Rectal smooth muscle tissue (tissue), 1 donor: ENCODE results near the gene DGKD.
A peak's percentile ranks its signal among the peaks of the same experiment; 100 is the strongest.

ENCODE experiments used
- H3K27ac ChIP-seq: one replicate; pipeline ENCODE4 v1.7.0; 2013; ENCODE audit warnings: low read depth, low read length, inconsistent platforms
- H3K27me3 ChIP-seq: one replicate; pipeline ENCODE4 v1.7.0; 2013; ENCODE audit warnings: low read length; ENCODE audit not compliant: control insufficient read depth, insufficient read depth
- H3K36me3 ChIP-seq: one replicate; pipeline ENCODE4 v1.7.0; 2013; ENCODE audit warnings: low read length; ENCODE audit not compliant: control insufficient read depth, insufficient read depth
- H3K4me1 ChIP-seq: one replicate; pipeline ENCODE4 v1.7.0; 2013; ENCODE audit warnings: low read length; ENCODE audit not compliant: control insufficient read depth, insufficient read depth
- H3K4me3 ChIP-seq: one replicate; pipeline ENCODE4 v1.7.0; 2013; ENCODE audit warnings: low read length
- H3K9ac ChIP-seq: one replicate; pipeline ENCODE4 v1.7.0; 2013; ENCODE audit warnings: low read length

The DGKD gene

DNA sequence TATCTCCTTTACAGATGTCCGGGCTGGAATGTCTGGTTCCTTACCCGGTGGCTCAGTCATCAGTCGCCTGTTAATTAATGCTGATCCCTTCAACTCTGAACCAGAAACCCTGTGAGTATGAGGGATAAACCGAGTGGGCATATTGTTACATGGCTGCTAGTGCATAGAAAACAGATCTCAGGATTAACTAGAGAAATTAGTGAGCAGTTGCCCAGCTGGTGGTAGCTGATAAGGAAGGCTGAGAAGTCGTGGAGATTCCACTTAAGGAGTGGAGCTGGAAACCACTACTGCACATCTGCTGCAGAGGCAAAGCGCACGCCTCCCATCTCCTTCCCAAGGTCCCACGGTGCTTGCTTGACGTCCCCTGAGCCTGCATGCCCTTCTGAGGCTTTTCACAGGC, 97.7 kb downstream of the DGKD start:
- Histone ChIP-seq H3K9ac (no peak overlapping the region), H3K36me3 (peaks cover 36% of the 10 kb centered on the region), H3K27ac (no peak overlapping the region), H3K4me1 (no peaks in the 10 kb centered on the region), H3K27me3 (no peaks in the 10 kb centered on the region), H3K4me3 (no peak overlapping the region)

DNA sequence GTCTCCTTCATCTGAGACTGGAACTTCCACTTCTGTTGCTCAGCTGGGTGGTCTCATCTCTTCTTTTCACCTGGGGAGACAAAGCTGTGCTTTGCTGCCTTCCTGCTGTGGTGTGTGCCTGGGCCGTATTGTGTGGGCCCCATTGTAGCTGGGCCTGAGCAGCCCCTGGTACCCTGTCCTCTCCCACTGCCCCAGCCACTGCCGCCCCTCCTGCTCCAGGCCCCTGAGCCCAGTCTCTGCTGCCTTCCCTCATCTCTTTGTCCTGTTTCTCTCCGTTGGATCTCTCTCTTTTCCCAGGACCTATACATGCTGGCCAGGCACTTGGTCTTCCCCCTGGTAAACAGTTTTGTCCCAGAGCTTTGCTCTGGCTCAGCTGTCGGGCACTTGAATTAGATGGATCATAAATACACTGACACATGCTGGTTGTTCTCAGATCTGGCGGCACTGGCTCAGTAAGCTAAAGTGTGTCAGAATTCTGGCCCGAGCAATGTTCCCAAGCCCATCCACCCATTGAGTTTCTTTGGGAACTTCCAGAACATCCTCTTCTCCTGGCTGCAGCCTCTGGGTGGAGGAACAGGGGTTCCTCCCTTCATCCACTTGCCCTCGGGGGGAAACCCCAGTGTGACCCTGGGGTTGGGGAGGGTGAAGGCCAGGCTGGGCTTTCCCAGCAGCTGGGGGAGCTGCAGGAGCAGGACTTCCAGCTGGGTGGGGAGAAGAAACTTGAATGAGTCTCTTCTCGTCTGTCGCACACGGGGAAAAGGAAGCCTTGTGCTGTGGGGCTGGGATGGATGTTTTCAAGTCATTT, 99.0 kb downstream of the DGKD start:
- H3K27ac ChIP-seq, result peak overlapping the region; percentile 33
- H3K4me1 ChIP-seq, result no peaks in the 10 kb centered on the region
- no peak overlapping the region for H3K9ac ChIP-seq
- H3K4me3 ChIP-seq, result no peak overlapping the region
- peaks cover 43% of the 10 kb centered on the region for H3K36me3 ChIP-seq
- no peaks in the 10 kb centered on the region for H3K27me3 ChIP-seq

DNA sequence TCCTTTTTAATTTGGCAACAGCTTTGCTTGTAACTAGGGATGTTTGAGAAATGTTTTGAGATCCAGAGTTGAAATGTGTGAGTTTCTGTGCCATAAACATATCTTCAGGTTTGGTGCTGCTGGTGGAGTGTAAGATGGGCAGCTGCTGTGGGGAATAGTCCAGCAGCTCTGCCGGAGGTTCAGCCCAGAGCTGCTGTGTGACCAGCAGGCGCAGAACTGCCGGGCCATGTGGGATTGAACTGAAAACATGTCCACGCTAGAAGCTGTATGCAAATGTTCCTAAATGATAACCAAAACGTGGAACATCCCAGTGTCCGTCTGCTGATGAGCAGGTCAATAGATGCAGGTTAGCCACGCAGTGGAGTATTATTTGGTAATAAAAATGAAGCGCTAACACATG, 99.6 kb downstream of the DGKD start:
- Histone ChIP-seq H3K27ac (no peak overlapping the region), H3K9ac (no peak overlapping the region), H3K36me3 (peaks cover 43% of the 10 kb centered on the region)

DNA sequence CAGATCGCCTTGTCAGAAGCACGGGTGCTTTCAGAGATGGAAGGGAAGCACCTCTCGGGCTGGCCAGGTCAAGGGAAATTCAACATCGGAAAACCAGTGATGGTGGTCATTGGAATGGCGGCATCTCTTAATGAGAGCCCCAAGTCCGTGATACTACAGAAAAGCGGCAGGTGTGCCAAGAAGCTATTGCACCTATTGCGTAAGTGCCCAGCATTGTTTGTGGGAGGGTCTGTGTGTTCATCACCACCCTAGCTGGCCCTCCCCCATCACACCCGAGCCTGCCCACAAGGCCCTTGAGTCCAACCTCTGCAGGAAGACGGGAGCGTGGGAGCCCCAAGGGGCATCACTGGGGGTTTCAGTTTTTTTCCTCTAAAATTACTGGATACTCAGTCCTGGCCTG, 100.7 kb downstream of the DGKD start:
- Histone ChIP-seq H3K4me1 (no peaks in the 10 kb centered on the region), H3K36me3 (peaks cover 51% of the 10 kb centered on the region), H3K4me3 (no peak overlapping the region), H3K9ac (no peak overlapping the region), H3K27me3 (no peaks in the 10 kb centered on the region), H3K27ac (no peak overlapping the region)

More for the DNA sequence above, 99.6 kb downstream of the DGKD start:
- Histone ChIP-seq H3K27me3 (no peaks in the 10 kb centered on the region), H3K4me3 (no peak overlapping the region), H3K4me1 (no peaks in the 10 kb centered on the region)

DNA sequence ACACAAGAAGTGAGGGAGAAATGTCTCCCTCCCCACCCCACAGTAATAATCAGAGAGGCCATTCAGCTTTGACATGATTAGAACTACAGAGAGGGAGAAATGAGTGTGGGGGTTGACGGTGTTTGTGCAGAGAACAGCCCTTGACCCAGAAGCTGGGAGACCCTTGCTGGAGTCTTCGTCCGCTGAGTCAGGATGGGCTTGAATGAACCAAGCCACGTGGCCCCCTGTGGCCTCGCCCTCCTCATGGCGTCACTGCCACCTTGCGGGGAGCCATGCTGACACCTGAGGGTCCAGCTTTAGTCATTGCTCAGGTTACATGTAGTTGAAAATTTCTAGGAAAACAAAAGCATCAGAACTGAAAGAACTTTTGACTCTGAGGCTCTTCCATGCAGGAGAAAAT, 101.2 kb downstream of the DGKD start:
- H3K36me3 ChIP-seq, result peaks cover 50% of the 10 kb centered on the region
- H3K9ac ChIP-seq, result no peak overlapping the region
- no peak overlapping the region for H3K27ac ChIP-seq
- no peak overlapping the region for H3K4me3 ChIP-seq
- no peaks in the 10 kb centered on the region for H3K27me3 ChIP-seq
- no peaks in the 10 kb centered on the region for H3K4me1 ChIP-seq

DNA sequence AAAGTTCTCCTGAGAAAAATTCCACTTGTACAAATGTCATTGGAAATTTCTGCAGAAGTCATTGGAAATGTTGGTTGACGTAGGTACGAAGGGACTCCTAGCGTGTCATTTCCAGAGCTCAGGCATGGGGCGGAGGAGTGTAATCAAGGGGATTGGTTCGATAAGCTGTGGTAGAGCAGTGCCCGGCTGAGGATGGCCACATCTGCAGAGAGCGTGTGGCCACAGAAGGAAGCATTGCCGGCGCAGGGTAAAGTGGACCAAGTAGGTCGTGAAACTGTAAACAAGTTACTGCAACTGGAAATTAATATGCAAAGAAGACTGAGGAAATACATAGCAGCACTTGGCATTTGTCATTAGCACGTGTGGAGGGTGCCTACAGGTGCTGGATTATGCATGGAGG, 101.8 kb downstream of the DGKD start:
- Histone ChIP-seq H3K4me1 (no peaks in the 10 kb centered on the region), H3K36me3 (peaks cover 46% of the 10 kb centered on the region)

DNA sequence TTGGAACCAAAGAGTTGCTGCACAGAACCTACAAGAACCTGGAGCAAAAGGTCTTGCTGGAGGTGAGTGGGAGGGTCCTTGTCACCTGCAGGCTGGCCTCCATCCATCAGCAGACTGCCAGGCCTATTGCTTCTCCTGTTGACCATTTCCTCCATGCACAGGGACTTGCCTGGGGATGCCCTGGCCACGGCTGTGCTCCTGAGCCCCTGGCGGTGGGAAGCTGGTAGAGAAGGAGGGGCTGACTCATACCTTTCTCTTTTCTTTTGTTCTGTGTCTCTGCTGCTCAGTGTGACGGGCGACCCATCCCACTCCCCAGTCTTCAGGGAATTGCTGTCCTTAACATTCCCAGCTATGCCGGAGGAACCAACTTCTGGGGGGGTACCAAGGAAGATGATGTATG, 102.6 kb downstream of the DGKD start:
- Histone ChIP-seq H3K27ac (no peak overlapping the region), H3K36me3 (peaks cover 50% of the 10 kb centered on the region), H3K9ac (no peak overlapping the region), H3K27me3 (no peaks in the 10 kb centered on the region), H3K4me3 (no peak overlapping the region), H3K4me1 (no peaks in the 10 kb centered on the region)

More for the DNA sequence above, 101.8 kb downstream of the DGKD start:
- H3K27ac ChIP-seq, result no peak overlapping the region
- H3K27me3 ChIP-seq, result no peaks in the 10 kb centered on the region
- H3K4me3 ChIP-seq, result no peak overlapping the region
- no peak overlapping the region for H3K9ac ChIP-seq

DNA sequence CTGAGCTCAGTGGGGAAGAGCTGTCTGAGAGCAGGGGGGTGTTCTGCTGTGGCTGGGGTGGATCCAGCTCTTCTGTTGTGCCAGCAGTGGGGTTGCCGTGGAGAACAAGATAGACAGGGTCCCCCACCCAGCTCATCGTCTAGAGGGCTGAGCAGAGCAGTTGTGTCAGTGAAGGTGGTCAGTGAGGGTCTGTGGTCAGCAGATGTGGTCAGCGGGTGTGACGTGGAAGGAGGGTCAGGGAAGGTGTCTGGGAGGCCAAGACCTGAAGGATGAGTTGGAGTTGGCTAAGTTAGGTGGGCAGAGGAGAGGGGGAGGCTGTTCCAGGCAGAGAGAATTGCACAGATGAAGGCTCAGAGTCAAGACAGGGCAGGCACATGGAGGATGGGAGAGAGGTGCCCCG, 103.1 kb downstream of the DGKD start:
- Histone ChIP-seq H3K27me3 (no peaks in the 10 kb centered on the region), H3K9ac (no peak overlapping the region), H3K27ac (no peak overlapping the region), H3K36me3 (peaks cover 50% of the 10 kb centered on the region), H3K4me1 (no peaks in the 10 kb centered on the region), H3K4me3 (no peak overlapping the region)

DNA sequence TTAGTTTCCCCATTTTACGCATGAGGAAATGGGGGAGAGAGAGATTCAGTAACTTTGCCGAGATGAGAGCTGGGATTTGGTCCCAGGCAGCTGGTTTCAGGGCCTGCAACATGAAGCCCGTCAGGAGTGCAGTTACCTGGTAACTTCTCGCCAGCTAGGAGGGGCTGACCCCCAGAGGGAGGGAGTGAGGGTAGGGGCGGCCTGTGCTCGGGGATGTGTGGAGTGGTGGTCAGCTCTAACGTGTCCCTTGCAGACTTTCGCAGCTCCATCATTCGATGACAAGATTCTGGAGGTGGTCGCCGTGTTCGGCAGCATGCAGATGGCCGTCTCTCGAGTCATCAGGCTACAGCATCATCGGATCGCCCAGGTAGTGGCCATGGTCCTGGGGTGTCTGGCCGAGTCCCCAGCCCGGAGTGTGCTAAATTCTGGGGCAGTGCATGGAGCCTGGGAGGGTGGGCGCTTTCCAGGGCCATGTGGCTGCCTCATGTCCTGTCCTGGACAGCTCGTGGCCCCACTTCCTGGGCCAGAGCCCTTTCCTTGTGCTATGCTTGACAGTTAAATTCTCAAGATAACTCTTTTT, 103.8 kb downstream of the DGKD start:
- H3K27me3 ChIP-seq, result no peaks in the 10 kb centered on the region
- H3K4me1 ChIP-seq, result no peaks in the 10 kb centered on the region
- H3K9ac ChIP-seq, result no peak overlapping the region
- no peak overlapping the region for H3K4me3 ChIP-seq
- no peak overlapping the region for H3K27ac ChIP-seq
- H3K36me3 ChIP-seq, result peaks cover 52% of the 10 kb centered on the region

DNA sequence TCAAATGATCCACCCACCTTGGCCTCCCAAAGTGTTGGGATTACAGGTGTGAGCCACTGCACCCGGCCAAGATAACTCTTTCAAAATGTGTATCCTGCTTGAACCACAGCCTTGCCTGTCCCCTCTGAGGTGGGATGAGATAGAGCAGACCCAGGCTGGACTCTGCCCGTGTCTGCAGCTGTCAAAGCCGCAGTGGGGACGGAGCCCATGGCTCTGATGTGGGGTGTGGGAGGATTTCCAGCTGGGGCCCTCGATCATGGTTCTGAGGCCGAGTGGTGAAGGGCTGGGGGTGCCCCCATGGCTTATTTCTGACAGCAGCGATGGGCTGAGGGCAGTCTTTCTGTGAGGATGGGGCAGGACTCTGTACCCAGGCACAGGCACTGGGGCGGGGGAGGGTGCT, 104.5 kb downstream of the DGKD start:
- peaks cover 56% of the 10 kb centered on the region for H3K36me3 ChIP-seq
- no peaks in the 10 kb centered on the region for H3K27me3 ChIP-seq
- H3K27ac ChIP-seq, result no peak overlapping the region
- no peak overlapping the region for H3K4me3 ChIP-seq
- no peak overlapping the region for H3K9ac ChIP-seq
- no peaks in the 10 kb centered on the region for H3K4me1 ChIP-seq

DNA sequence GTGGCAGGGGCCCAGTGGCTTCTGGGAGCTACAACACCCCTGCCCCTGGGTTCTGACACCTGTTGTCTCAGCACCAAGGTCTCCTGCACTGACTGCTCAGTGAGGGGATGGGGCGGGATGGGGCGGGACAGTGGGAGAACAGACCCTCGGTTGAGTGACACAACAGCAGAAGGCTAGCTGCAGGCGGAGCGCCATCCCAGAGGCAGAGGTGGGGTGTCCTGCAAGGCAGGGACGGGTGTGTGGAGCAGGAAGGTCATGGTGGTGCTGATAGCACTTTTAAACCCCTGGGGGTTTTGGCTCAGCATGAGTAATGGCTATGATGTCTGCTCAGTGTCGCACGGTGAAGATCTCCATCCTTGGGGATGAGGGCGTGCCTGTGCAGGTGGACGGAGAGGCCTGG, 105.1 kb downstream of the DGKD start:
- H3K27ac ChIP-seq, result no peak overlapping the region
- no peak overlapping the region for H3K4me3 ChIP-seq
- H3K36me3 ChIP-seq, result peaks cover 62% of the 10 kb centered on the region
- H3K9ac ChIP-seq, result no peak overlapping the region
- H3K27me3 ChIP-seq, result no peaks in the 10 kb centered on the region
- no peaks in the 10 kb centered on the region for H3K4me1 ChIP-seq

DNA sequence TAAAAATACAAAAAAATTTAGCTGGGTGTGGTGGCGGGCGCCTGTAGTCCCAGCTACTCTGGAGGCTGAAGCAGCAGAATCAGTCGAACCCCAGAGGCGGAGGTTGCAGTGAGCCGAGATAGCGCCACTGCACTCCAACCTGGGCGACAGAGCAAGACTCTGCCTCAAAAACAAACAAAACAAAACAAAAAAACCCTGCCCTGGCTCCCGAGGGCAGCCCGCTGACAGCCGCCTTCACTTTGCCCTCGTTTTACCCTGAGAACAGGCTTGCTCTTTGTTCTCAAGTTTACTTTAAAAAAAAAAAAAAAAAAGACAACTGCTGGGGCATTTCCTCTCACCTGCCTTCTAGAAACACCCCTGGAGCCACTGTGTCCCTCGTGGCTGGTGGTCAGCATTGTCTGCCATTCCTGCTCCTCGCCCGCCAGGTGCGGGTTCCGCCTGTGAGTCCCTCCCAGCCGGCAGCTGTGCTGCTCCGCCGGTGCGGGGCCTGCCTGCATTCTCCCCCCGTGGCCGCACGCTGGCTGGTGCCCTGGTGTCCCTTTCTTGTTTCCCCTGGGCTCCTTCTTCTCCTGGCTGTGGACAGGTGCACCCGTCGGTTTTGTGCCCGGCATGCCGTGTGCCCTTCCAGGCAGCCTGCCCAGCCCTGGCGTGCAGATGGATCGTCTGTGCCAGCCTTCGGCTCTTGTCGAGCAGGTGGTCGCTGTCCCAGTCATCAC, 106.6 kb downstream of the DGKD start:
- Histone ChIP-seq H3K36me3 (peaks cover 62% of the 10 kb centered on the region), H3K27ac (no peak overlapping the region), H3K27me3 (no peaks in the 10 kb centered on the region), H3K9ac (no peak overlapping the region), H3K4me3 (no peak overlapping the region), H3K4me1 (no peaks in the 10 kb centered on the region)
